ENCODE data around the gene VTI1A. TPM values are rescaled to one million over a fixed set of nuclear protein-coding genes. Genes with fewer than 3 reads are reported as not detected.

The VTI1A gene
- total RNA-seq, 1 experiment from 2014 or later, result 22.0 TPM

DNA sequence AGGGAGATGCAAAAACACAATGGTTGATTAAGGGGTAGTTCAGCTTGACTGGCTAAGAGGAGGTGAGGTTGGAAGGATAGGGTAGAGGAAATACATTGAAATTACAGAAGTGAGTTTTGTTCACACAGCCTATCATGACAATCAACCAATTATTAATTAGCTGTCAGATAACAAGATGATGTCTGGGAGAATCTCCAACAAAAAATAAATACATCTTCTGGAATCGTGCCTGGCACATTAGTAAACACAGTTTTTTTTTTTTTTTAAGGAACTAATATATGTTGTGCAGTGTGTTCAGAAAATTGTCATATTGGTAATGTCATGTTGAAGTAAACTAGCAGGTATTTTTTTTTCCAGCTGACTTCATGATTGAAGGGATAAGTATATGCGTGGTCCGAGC, 171.8 kb downstream of the VTI1A start:
- H3K9me3 ChIP-seq (ENCODE audit: control insufficient read depth, low read depth, low read length), result no peaks in the 10 kb centered on the region
- no peak overlapping the region for H4K8ac ChIP-seq (replicated peaks; ENCODE audit: insufficient read length, low read depth, low read length)
- H3T11ph ChIP-seq (ENCODE audit: low read length), result no peak overlapping the region
- no peaks in the 10 kb centered on the region for H3K79me2 ChIP-seq (ENCODE audit: insufficient read depth, low read length)
- no peaks in the 10 kb centered on the region for H3K79me1 ChIP-seq (ENCODE audit: insufficient read depth, low read depth, low read length, poor library complexity, severe bottlenecking)
- Mint-ChIP-seq H3K9me3 (peaks cover 14 to 18% of the 10 kb centered on the region in 2 experiments), H3K36me3 (ENCODE audit: insufficient read depth in 1 of 3, low read depth in 3 of 3) (peaks cover 7 to 21% (median 7%) of the 10 kb centered on the region in 3 experiments; a peak in 5 of 7 replicates), H3K27ac (no peak overlapping the region), H3K4me1 (peaks cover 4 to 5% of the 10 kb centered on the region in 2 experiments), H3K27me3 (ENCODE audit: low read depth) (no peaks in the 10 kb centered on the region), H3K4me3 (no peak overlapping the region)
- H3K56ac ChIP-seq (ENCODE audit: insufficient read length, low read depth, low read length), result no peak overlapping the region
- no peak overlapping the region for H2BK12ac ChIP-seq (ENCODE audit: insufficient read length, low read depth, low read length)
- no peak overlapping the region for H2AFZ ChIP-seq (ENCODE audit: low read length)
- TF ChIP-seq, protein P1, sequence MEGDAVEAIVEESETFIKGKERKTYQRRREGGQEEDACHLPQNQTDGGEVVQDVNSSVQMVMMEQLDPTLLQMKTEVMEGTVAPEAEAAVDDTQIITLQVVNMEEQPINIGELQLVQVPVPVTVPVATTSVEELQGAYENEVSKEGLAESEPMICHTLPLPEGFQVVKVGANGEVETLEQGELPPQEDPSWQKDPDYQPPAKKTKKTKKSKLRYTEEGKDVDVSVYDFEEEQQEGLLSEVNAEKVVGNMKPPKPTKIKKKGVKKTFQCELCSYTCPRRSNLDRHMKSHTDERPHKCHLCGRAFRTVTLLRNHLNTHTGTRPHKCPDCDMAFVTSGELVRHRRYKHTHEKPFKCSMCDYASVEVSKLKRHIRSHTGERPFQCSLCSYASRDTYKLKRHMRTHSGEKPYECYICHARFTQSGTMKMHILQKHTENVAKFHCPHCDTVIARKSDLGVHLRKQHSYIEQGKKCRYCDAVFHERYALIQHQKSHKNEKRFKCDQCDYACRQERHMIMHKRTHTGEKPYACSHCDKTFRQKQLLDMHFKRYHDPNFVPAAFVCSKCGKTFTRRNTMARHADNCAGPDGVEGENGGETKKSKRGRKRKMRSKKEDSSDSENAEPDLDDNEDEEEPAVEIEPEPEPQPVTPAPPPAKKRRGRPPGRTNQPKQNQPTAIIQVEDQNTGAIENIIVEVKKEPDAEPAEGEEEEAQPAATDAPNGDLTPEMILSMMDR (conservative IDR thresholded peaks at IDR 0.05), result no peak
- H2BK20ac ChIP-seq (ENCODE audit: low read depth, low read length, poor library complexity, severe bottlenecking), result no peak overlapping the region
- no peak overlapping the region for H2BK15ac ChIP-seq (ENCODE audit: low read depth, low read length)
- H3K4ac ChIP-seq (ENCODE audit: low read depth, low read length), result no peak overlapping the region
- WGBS (ENCODE audit: extremely low coverage, insufficient read length, low lambda C conversion rate), result no CpG with 5 or more reads among the region's 3 CpGs
- no peak overlapping the region for H3K23ac ChIP-seq (ENCODE audit: insufficient read length, low read depth, low read length)
- H3K14ac ChIP-seq (ENCODE audit: insufficient read depth, low read length), result no peak overlapping the region
- H2BK120ac ChIP-seq (ENCODE audit: low read depth, low read length, poor library complexity, severe bottlenecking), result no peak overlapping the region
- H3K27me3 ChIP-seq (ENCODE audit: insufficient read depth, low read length), result no peaks in the 10 kb centered on the region
- H3K23me2 ChIP-seq (ENCODE audit: insufficient read length, low read depth, low read length, poor library complexity, severe bottlenecking), result no peaks in the 10 kb centered on the region
- DNase-seq, result no peak
- no peaks in the 10 kb centered on the region for H4K20me1 ChIP-seq (ENCODE audit: control insufficient read depth, insufficient read depth, insufficient read length)
- no peak overlapping the region for H4K91ac ChIP-seq (ENCODE audit: insufficient read length, low read depth, low read length)
- H3K27ac ChIP-seq (ENCODE audit: insufficient read length, low read depth, low read length), result no peak overlapping the region
- no peak overlapping the region for H2BK5ac ChIP-seq (ENCODE audit: insufficient read length, low read length)
- no peak overlapping the region for H4K5ac ChIP-seq (ENCODE audit: insufficient read length, low read depth, low read length)
- H2AK5ac ChIP-seq (ENCODE audit: insufficient read length, low read length), result no peak overlapping the region
- H3K18ac ChIP-seq (ENCODE audit: insufficient read length, low read depth, low read length), result no peak overlapping the region
- no peak overlapping the region for H3K4me2 ChIP-seq (ENCODE audit: insufficient read depth, insufficient read length, low read length)
- no peaks in the 10 kb centered on the region for H3K4me1 ChIP-seq (ENCODE audit: insufficient read depth, low read length)
- no peak overlapping the region for H3K9ac ChIP-seq (ENCODE audit: extremely low read depth, insufficient read length, low read length)

Measured in H9 (cell line).